Stimulated activated naive CD8-positive, alpha-beta T cell treated with anti-CD3 and anti-CD28 coated beads, Interleukin-15, Interleukin-2, amounts not matched to agents 100 ng/mL and 50 ng/mL, for 24 hours (primary cell): ENCODE data around the gene TRMT1.
A peak's percentile ranks its signal among the peaks of the same experiment; 100 is the strongest.

Experiments used
- H3K27ac Mint-ChIP-seq: one replicate; pipeline ENCODE4 v1.8.0; 2021; ENCODE audit warnings: mild to moderate bottlenecking, mixed read lengths
- H3K27me3 Mint-ChIP-seq: one replicate; pipeline ENCODE4 v1.8.0; 2021; ENCODE audit warnings: mixed read lengths
- H3K36me3 Mint-ChIP-seq: one replicate; pipeline ENCODE4 v1.8.0; 2021; ENCODE audit warnings: low read depth, mixed read lengths
- H3K4me1 Mint-ChIP-seq: one replicate; pipeline ENCODE4 v1.8.0; 2021; ENCODE audit warnings: low read depth, mixed read lengths
- H3K4me3 Mint-ChIP-seq: one replicate; pipeline ENCODE4 v1.8.0; 2021; ENCODE audit warnings: mild to moderate bottlenecking, mixed read lengths
- H3K9me3 Mint-ChIP-seq: one replicate; pipeline ENCODE4 v1.8.0; 2021; ENCODE audit warnings: mixed read lengths

The TRMT1 gene

DNA sequence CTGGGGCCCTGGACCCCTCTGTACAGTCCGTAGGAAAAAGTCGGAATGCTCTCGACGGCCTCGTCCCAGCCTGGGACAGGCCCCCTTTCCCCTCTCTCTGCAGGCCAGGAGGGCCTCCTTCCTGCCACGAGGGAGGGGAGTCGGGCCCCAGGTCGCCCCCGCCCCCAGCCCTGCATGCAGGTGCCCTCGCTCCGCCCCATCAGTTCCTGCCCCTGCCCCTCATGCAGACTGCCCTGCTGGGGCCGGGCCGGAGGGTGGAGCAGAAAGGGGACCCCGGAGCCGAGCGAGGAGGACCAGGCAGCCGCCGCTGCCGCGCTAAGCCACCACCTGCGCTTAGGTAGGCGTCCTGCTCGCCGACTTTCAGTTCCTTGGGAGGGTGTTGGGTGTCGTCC lies 21.2 kb downstream of the TRMT1 start:
- Mint-ChIP-seq H3K4me3 (peak overlapping the region; percentile 73), H3K27me3 (peaks cover 25% of the 10 kb centered on the region), H3K9me3 (no peaks in the 10 kb centered on the region), H3K36me3 (peaks cover 7% of the 10 kb centered on the region), H3K4me1 (peaks cover 47% of the 10 kb centered on the region), H3K27ac (no peak overlapping the region)

DNA sequence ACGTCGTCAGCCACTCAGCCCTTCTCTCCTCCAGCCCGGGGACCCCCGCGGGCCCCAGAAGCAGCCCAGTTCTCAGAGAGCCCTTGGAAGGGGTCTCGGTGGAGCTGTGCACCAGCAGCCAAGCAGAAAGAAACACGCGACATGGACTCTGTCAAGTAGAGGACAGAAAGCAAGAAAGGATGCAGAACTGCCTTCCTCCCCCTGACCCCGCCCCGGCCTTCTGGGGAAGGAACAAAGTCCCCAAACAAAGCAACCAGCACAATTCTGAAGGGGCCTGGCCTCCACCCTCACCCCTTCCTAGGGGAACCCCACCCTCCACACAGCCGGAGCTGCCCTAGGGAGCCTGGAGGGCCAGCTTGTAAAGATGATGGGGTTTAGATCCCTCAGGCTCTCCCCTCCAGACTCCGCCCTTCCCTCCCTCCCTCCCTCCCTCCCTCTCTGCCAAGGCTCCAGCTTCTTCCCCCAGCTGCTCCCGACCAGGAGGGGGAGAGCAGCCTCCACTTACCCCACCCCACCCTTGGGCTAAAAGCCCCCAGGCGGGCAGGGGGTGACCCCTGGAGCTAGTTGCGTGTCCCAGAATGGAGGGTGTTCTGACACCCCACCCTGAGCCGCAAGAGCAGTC lies 21.7 kb downstream of the TRMT1 start:
- Mint-ChIP-seq H3K4me3 (no peak overlapping the region), H3K4me1 (peaks cover 42% of the 10 kb centered on the region), H3K27ac (no peak overlapping the region), H3K27me3 (peaks cover 25% of the 10 kb centered on the region), H3K9me3 (no peaks in the 10 kb centered on the region), H3K36me3 (peaks cover 2% of the 10 kb centered on the region)

DNA sequence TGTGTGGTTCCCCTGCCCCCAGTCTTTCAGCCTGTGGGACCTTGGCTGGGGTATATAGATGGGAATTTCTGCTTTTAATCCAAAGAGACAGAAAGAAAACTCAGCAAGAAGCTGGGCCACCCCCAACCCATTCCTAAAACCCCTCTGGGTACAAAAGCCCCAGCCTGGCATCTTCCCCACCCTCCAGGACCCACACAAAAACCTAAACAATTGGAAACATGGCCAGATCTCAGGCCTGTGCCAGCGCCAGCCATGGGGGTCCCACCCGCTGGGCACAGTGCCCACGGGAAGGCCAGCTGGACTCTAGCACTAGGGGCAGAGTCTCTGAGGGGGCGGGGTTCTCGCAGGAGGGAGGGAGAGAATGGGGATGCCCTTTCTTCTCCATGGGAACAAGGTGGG lies 22.4 kb downstream of the TRMT1 start:
- Mint-ChIP-seq H3K27me3 (peaks cover 23% of the 10 kb centered on the region), H3K9me3 (no peaks in the 10 kb centered on the region), H3K4me1 (peaks cover 35% of the 10 kb centered on the region), H3K36me3 (no peaks in the 10 kb centered on the region), H3K27ac (no peak overlapping the region), H3K4me3 (no peak overlapping the region)

DNA sequence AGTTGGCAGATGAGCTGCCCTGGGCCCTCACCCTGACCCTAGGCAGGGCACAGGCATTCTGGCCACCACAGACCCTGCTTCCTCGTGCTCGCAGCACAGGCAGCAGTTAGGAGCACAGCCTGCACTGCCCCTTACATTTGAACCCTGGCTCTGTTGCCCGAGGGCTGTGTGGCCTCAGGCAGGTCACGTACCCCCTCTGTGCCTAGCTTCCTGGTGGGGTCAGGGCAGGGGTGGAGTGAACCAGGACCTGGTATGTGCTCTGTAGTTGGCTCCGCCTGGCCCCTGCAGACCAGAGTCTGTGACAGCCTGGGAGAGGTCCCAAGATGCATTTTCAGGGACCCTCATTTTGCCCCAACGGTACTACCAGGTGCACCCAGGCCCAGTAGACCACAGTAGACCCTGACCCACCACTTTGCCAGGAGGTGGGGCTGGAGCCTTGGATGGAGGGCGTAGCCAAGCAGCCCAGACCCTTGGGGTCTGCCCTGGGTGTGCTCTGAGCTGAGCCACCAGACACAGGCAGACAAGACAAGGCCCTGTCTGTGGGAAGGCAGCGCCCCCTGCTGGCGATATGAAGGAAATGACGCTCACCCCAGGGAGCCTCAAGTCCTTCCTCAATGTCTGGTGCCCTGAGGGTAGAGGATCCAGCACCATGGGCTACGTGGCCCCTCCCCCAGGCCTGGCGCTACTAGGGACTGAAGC lies 23.0 kb downstream of the TRMT1 start:
- peaks cover 31% of the 10 kb centered on the region for H3K4me1 Mint-ChIP-seq
- H3K27me3 Mint-ChIP-seq, result peaks cover 21% of the 10 kb centered on the region
- H3K4me3 Mint-ChIP-seq, result no peak overlapping the region
- H3K27ac Mint-ChIP-seq, result no peak overlapping the region
- H3K9me3 Mint-ChIP-seq, result no peaks in the 10 kb centered on the region
- no peaks in the 10 kb centered on the region for H3K36me3 Mint-ChIP-seq

DNA sequence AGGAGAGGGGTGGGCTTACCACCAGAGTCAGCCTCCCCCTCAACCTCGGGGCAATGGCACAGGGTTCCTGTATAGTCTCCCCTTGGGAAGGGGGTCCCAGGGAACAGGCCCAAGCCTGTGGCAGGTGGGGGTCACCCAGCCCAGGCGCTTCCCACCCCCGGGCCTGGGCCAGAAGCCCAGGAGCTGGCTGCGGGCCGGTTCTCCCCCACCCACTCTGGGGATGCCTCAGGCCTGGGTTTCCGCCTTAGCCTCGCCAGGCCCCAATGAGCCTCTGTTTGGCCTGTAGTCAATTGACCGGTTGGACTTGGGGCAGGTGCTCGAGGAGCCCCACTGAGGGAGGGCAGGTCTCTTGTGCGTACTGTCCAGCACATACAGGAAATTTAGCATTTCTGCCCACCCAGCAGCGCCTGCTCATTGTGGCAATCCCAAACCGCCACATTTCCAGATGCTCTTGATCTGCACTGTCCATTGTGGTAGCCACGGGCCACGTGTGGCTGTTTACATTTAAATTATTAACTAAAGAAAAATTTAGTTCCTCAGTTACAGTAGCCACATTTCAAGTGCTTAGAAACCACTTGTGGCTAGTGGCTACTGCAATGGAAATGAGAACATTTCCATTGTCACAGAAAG lies 23.8 kb downstream of the TRMT1 start:
- no peak overlapping the region for H3K27ac Mint-ChIP-seq

DNA sequence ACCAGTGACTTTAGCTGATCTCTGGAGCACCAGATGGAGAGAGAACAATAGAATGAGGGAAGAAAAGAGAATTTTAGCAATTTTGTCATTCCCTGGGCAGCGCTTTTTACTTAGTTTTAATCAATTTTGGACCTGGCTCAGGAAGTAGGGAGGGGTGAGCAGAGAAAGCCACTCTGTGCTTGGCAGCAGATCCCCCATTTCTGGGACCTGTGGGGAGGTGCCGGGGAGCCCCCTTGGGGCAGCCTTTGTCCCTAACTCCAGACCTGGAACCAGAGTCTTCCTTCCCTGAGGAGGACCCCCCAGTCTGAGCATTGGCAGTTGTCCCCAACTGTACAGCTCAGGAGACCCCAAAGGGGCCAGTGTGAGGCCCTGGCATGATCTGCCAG lies 24.4 kb downstream of the TRMT1 start:
- no peaks in the 10 kb centered on the region for H3K36me3 Mint-ChIP-seq
- H3K4me3 Mint-ChIP-seq, result no peak overlapping the region
- H3K27me3 Mint-ChIP-seq, result peaks cover 19% of the 10 kb centered on the region
- H3K9me3 Mint-ChIP-seq, result no peaks in the 10 kb centered on the region
- H3K4me1 Mint-ChIP-seq, result peaks cover 21% of the 10 kb centered on the region
- no peak overlapping the region for H3K27ac Mint-ChIP-seq

More for the DNA sequence above, 23.8 kb downstream of the TRMT1 start:
- Mint-ChIP-seq H3K9me3 (no peaks in the 10 kb centered on the region), H3K36me3 (no peaks in the 10 kb centered on the region), H3K27me3 (peaks cover 21% of the 10 kb centered on the region), H3K4me1 (peaks cover 23% of the 10 kb centered on the region), H3K4me3 (no peak overlapping the region)

DNA sequence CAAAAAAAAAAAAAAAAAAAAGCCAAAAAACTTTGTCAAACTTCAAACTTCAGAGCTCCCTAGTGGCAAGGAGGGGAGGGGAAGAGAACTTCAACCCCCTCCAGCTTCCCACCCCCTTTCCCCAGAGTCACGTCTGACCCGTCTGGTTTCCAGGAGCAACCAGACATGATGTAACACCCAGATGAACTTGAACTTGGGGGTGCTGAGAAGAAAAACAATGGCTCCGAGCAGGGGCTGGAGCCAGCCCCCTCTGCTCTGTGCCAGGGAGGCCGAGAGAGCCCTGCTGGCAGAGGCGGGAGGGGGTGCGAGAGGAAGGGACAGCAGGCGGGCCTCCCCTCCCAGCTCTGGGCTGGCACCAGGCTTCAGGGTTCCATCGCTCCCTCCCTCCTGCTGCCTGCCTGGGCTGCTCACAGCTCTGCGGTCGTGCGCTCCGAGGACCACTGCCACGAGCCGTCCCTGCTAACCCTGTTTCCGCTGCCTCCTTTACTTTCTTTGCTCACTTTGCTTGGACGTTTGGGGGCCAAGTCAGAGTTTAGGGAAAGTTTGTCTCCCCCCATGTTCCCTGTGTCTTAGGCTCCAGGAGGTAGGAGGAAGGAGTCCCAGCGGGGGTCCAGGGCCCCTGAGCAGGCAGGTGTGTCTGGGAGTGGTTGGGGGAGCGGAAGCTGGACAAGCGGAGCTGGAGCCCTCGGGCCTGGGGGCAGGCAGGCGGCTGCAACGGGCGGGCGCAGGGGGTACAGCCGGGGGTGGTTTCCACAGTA lies 25.0 kb downstream of the TRMT1 start:
- no peaks in the 10 kb centered on the region for H3K9me3 Mint-ChIP-seq
- peaks cover 17% of the 10 kb centered on the region for H3K4me1 Mint-ChIP-seq
- H3K36me3 Mint-ChIP-seq, result no peaks in the 10 kb centered on the region
- no peak overlapping the region for H3K4me3 Mint-ChIP-seq
- peaks cover 14% of the 10 kb centered on the region for H3K27me3 Mint-ChIP-seq
- no peak overlapping the region for H3K27ac Mint-ChIP-seq

DNA sequence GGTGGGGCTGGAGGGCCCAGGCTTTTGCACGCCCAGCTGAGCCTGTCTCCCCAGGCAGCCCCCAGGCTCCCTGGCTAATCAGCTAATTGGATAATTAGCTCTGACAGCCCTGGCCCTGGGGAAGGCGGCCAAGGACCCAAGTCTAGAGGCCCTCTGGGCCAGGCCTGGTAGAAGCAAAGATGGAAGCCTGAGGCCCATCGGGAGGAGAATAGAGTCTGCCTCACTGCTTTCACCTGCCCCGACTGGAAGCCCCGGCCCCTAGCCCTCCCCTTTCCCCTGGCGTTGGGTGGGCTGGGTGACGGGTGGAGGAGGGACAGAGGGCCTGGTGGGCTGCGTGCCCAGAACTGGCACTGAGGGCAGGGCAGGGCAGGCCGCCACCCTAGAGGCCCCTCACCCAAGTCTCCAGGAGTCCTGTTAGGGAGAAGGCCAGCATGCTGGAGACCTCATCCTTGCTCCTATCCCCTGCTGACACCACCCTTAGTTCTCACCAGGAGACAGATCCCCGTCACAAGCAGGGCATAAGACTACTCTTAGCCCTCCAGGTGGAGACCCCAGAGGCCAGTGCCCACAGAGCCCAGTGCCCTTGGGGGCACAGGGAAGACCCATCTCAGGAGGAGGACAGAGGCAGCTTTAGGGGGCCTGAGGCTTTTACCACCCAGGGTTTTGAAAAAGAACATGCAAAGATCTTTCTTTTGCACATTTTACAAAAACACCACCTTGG lies 25.9 kb downstream of the TRMT1 start:
- H3K27me3 Mint-ChIP-seq, result peaks cover 5% of the 10 kb centered on the region
- peaks cover 8% of the 10 kb centered on the region for H3K4me1 Mint-ChIP-seq
- H3K36me3 Mint-ChIP-seq, result no peaks in the 10 kb centered on the region
- no peaks in the 10 kb centered on the region for H3K9me3 Mint-ChIP-seq
- no peak overlapping the region for H3K27ac Mint-ChIP-seq
- no peak overlapping the region for H3K4me3 Mint-ChIP-seq

DNA sequence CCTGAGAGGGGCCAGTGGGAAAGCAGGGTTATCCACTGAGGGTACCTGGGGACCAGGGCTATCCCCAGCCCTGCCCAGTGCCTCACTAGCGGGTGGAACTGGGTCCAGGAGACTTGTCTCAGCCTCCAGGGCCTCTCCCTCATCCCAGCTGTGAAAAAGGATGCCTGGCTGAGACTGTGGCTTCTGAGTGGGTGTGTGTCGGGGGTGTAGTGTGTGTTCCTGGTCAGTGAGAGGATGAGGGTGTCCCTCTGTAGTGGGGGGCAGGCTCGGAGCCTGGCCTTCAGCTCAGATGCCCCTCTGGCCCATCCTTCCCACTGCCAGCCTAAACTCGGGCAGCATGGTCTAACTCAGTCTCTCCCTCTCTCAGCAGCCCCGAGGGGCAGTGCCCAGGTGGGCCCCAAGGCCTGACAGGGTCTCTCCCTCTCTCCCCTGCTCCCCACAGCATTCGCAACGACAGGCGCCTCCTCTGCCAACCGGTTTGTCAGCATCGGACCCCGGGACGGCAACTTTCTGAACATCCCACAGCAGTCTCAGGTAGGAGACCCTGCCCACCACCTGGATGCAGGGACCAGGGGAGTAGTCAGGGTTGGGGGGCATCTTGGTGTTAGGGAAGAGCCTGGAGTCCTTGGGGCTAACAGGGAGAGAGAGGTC lies 26.6 kb downstream of the TRMT1 start:
- H3K4me1 Mint-ChIP-seq, result peaks cover 8% of the 10 kb centered on the region
- H3K9me3 Mint-ChIP-seq, result no peaks in the 10 kb centered on the region
- no peak overlapping the region for H3K4me3 Mint-ChIP-seq
- peaks cover 5% of the 10 kb centered on the region for H3K27me3 Mint-ChIP-seq
- no peaks in the 10 kb centered on the region for H3K36me3 Mint-ChIP-seq
- no peak overlapping the region for H3K27ac Mint-ChIP-seq

DNA sequence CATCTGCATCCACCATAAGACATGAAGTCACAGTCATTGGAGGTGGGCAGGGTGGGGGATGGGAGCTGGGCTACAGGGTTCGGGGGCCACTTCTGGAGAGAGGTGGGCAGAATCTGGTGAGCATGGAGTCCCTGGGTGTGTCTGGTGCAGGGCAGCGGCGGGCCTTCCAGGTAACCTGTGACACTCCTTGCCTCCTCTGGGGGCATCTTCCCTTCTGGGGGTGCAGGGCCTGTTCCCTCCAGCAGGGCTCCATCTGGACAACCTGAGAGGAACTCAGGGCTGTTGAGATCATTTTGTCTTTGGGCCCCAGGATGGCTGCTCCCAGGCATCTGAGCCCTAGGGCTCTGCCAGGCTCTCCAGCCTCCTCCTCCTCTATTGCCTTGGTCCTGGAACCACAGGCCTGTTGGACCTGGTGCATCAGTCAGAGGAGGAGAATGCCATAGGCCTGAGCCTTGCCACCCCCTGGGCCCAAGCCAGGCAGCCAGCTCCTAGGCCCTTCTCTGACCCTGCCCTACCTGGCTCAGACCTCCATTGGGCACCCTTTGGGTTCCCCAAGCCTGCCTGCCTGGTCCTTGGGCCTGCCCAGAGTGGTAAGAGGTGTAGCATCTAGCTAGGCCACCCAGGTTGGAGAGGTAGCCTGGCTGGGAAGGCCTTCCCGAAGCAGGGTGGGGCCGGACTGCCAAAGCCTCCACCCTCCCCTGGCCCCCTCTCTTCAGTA lies 27.2 kb downstream of the TRMT1 start:
- Mint-ChIP-seq H3K36me3 (no peaks in the 10 kb centered on the region), H3K4me1 (peaks cover 3% of the 10 kb centered on the region), H3K9me3 (no peaks in the 10 kb centered on the region), H3K27ac (no peak overlapping the region), H3K27me3 (no peaks in the 10 kb centered on the region), H3K4me3 (no peak overlapping the region)

DNA sequence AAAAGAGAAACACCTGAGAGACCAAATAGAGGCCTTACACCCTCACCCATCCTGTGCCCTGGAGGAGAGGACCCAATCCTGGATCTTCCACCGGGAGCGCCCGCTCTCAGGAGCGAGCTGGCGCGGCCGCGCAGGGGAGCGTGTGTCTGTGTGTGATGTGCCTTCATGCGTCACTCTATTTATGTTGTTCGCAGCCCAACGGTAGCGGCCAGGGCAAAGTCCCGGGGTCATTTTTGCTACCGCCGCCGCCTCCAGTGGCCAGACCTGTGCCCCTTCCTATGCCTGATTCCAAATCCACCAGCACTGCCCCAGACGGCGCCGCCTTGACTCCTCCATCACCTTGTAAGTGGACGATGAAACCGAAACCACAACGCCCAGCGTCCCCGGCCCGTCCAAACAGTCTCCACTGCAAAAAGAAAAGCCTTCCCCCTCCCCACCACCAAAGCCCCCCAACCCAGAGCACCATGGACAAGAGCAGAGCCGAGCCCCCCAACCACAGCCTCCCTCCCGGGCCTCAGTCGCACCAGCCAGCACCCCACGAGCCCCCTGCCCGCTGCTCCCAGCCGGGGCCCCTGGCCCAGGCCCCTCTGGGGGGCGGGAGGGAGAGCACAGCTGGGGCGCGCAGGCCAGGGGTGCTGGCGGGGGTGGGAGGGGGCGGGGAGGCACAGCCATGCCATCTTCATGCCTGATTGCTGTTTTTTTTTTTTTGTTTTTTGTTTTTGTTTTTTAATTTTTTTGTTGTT lies 28.6 kb downstream of the TRMT1 start:
- Mint-ChIP-seq H3K27me3 (no peaks in the 10 kb centered on the region), H3K36me3 (no peaks in the 10 kb centered on the region), H3K27ac (no peak overlapping the region)

DNA sequence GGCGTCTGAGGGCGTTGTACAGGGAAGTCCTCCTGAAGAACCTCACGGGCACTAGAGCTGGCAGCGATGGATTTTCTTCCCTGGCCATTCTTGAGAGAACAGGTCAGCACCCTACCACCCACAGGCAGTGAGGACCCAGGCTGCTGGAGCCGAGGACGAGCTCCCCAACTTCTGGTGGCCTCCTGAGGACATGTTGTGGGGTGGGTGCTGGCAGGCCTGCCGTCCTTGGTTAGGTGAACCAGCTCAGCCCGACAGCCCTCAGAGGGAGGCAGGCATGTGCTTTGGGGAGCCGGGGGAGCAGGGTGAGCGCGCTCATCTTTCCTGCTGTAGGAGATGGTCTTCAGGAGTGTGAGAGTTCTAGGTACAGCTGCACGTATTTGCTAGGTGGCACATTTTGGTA lies 29.2 kb downstream of the TRMT1 start:
- Mint-ChIP-seq H3K27ac (no peak overlapping the region), H3K9me3 (no peaks in the 10 kb centered on the region), H3K36me3 (no peaks in the 10 kb centered on the region), H3K4me3 (no peak overlapping the region), H3K27me3 (no peaks in the 10 kb centered on the region), H3K4me1 (no peaks in the 10 kb centered on the region)

More for the DNA sequence above, 28.6 kb downstream of the TRMT1 start:
- H3K9me3 Mint-ChIP-seq, result no peaks in the 10 kb centered on the region
- no peak overlapping the region for H3K4me3 Mint-ChIP-seq
- no peaks in the 10 kb centered on the region for H3K4me1 Mint-ChIP-seq

DNA sequence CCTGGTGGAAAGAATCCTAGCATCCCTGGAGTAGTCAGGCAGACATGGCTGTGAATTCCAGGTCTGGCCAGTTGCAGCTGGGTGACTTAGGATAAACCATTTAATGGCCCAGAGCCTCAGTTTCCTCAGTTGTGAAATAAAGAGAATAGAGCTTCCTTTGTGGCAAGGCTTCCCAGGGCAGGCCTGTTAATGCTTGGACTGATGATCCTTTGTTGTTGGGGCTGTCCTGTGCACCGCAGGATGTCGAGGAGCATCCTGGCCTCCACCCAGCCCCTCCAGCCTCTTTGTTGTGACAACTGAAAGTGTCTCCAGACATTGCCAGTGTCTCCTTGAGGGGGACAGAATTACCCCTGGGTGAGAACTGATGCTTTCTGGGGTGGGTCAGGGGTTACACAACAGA lies 30.2 kb downstream of the TRMT1 start:
- Mint-ChIP-seq H3K27ac (no peak overlapping the region), H3K4me1 (no peaks in the 10 kb centered on the region), H3K36me3 (no peaks in the 10 kb centered on the region), H3K27me3 (no peaks in the 10 kb centered on the region), H3K9me3 (no peaks in the 10 kb centered on the region), H3K4me3 (no peak overlapping the region)
